Thoracic aorta (tissue), 2 donors: Measurements from ENCODE around the gene CYP46A1. TPM values are rescaled to one million over a fixed set of nuclear protein-coding genes. Genes with fewer than 3 reads are reported as not detected.

ENCODE experiments used
- ATAC-seq: fragments of 150-250 bp; one replicate; pipeline ENCODE4 v1.8.0; 2017; ENCODE audit warnings: low read depth; ENCODE audit not compliant: insufficient number of reproducible peaks, low FRiP score
- DNase-seq: peaks from one replicate; pipeline ENCODE4 v3.0.0-alpha.2; 2020; ENCODE audit warnings: low spot score
- H3K27ac ChIP-seq, 2 donors: fragments of 200-600 bp; sonication (generic); 1 replicate in 1 of 2; 2 replicates in 1 of 2; pipeline ENCODE4 v1.5.1; 2016; ENCODE audit warnings: mild to moderate bottlenecking in 2 of 2, moderate library complexity in 2 of 2
- H3K27me3 ChIP-seq: fragments of 200-600 bp; sonication (generic); replicated peaks from 2 replicates; pipeline ENCODE4 v1.6.0; 2016; ENCODE audit warnings: mild to moderate bottlenecking; ENCODE audit not compliant: insufficient read depth
- H3K36me3 ChIP-seq: fragments of 200-600 bp; sonication (generic); one replicate; pipeline ENCODE4 v1.5.1; 2016
- H3K4me1 ChIP-seq, 2 donors: fragments of 200-600 bp; sonication (generic); 1 replicate in 1 of 2; 2 replicates in 1 of 2; pipeline versions ENCODE4 v1.5.1 to v1.6.0; 2016; ENCODE audit warnings: low read depth in 2 of 2, mild to moderate bottlenecking in 1 of 2; ENCODE audit not compliant: control insufficient read depth in 1 of 2
- H3K4me3 ChIP-seq: fragments of 200-600 bp; sonication (generic); 2 replicates; pipeline ENCODE4 v1.5.1; 2016; ENCODE audit warnings: mild to moderate bottlenecking
- H3K9me3 ChIP-seq: fragments of 200-600 bp; sonication (generic); 2 replicates; pipeline ENCODE4 v1.5.1; 2016
- CTCF ChIP-seq: fragments of 200-600 bp; sonication (generic); IDR thresholded peaks from one replicate; pipeline ENCODE4 v1.5.1; 2019; ENCODE audit warnings: antibody characterized with exemption
- total RNA-seq, 2 donors: library from RNA; depleted of rRNA; stranded (reverse); fragments of >200 nt; gene quantifications; one replicate each; pipeline versions ENCODE4 v1.1.0 to v1.2.3, GENCODE V29; 2016

The CYP46A1 gene
- total RNA-seq, 2 donors from 2014 or later: 0.68 to 1.3 TPM

- no peak for DNase-seq
- no peak for ATAC-seq
- Histone ChIP-seq H3K4me1 (peaks cover 3 to 14% of the 10 kb centered on the region in 2 donors), H3K9me3 (no peaks in the 10 kb centered on the region), H3K27me3 (no peaks in the 10 kb centered on the region), H3K36me3 (no peaks in the 10 kb centered on the region), H3K4me3 (no peak overlapping the region), H3K27ac (no peak overlapping the region)
- TF ChIP-seq CTCF: no peak
These were observed 88.5 kb downstream of the CYP46A1 start for GRCh38 chr14:99772371-99773283.

- Histone ChIP-seq H3K4me1 (peaks cover 0 to 6% of the 10 kb centered on the region in 2 donors), H3K9me3 (peaks cover 5% of the 10 kb centered on the region), H3K36me3 (no peaks in the 10 kb centered on the region), H3K4me3 (no peak overlapping the region), H3K27ac (no peak overlapping the region), H3K27me3 (no peaks in the 10 kb centered on the region)
- ATAC-seq (no peak), DNase-seq (no peak)
- no peak for TF ChIP-seq CTCF
These were observed 89.7 kb downstream of the CYP46A1 start for GRCh38 chr14:99773521-99774497.

- no peak for TF ChIP-seq CTCF
- Histone ChIP-seq H3K36me3 (no peaks in the 10 kb centered on the region), H3K27me3 (no peaks in the 10 kb centered on the region), H3K4me1 (peaks cover 0 to 6% of the 10 kb centered on the region in 2 donors), H3K4me3 (no peak overlapping the region), H3K27ac (no peak overlapping the region), H3K9me3 (peaks cover 11% of the 10 kb centered on the region)
- ATAC-seq: no peak
- DNase-seq: no peak
These were observed 90.6 kb downstream of the CYP46A1 start for GRCh38 chr14:99774556-99775307.

- Histone ChIP-seq H3K4me3 (no peak overlapping the region), H3K27me3 (no peaks in the 10 kb centered on the region), H3K4me1 (peaks cover 0 to 6% of the 10 kb centered on the region in 2 donors), H3K27ac (no peak overlapping the region), H3K9me3 (peaks cover 11% of the 10 kb centered on the region), H3K36me3 (no peaks in the 10 kb centered on the region)
- DNase-seq (no peak), ATAC-seq (no peak)
- TF ChIP-seq CTCF: no peak
These were observed 91.3 kb downstream of the CYP46A1 start for GRCh38 chr14:99775351-99775750.

Other genes starting within 250 kb of the CYP46A1 start
- gene SETD3, start 203.4 kb upstream of the CYP46A1 start, total RNA-seq: 10 to 100 TPM; 70.8 to 76.8 TPM
- 10 to 100 TPM; 22.6 to 42.2 TPM for gene CCNK, start 202.9 kb upstream of the CYP46A1 start, total RNA-seq
- gene CCDC85C, start 80.1 kb upstream of the CYP46A1 start, total RNA-seq: 1 to 10 TPM; 1.5 to 4.1 TPM
- 10 to 100 TPM in 1 of 2 donors, 1 to 10 TPM in 1; 2.1 to 10.0 TPM for gene HHIPL1, start 39.2 kb upstream of the CYP46A1 start, total RNA-seq
- 10 to 100 TPM; 55.1 to 66.5 TPM for gene EML1, start 109.1 kb downstream of the CYP46A1 start, total RNA-seq